ENCODE results near the gene SOS1.
"Not testable (repeated sequence)": the region's sequence is repeated elsewhere in the genome, so short reads cannot be mapped to it uniquely, and the experiment has no call there.

SOS1 gene

GRCh38 chr2:39156107-39156506, 35.3 kb upstream of the SOS1 start:
- no peak for TF ChIP-seq CTCF (IDR thresholded peaks at IDR 0.05; ENCODE audit: low read depth, low read length, missing control alignments)
- no peak overlapping the region for H3K4me3 ChIP-seq (ENCODE audit: low read depth, low read length)
- in situ Hi-C loops (cut with HindIII; ENCODE audit: low sequenced_read_pairs): no loop called here
- no peak for DNase-seq (ENCODE audit: low read depth)

- DNase-seq (ENCODE audit: low read depth); H3K4me3 ChIP-seq (ENCODE audit: low read depth, low read length); in situ Hi-C loops (cut with HindIII; ENCODE audit: low sequenced_read_pairs): not testable (repeated sequence)
Observed at GRCh38 chr2:39155573-39155972, 34.7 kb upstream of the SOS1 start.

- DNase-seq (ENCODE audit: low read depth): no peak
- no peak for TF ChIP-seq CTCF (IDR thresholded peaks at IDR 0.05; ENCODE audit: low read depth, low read length, missing control alignments)
- in situ Hi-C loops (cut with HindIII; ENCODE audit: low sequenced_read_pairs): loop anchor here (5.0 kb wide), 1 partner anchor 43 kb away; no protein-coding TSS in a partner anchor
- no peak overlapping the region for H3K4me3 ChIP-seq (ENCODE audit: low read depth, low read length)
Observed at GRCh38 chr2:39154944-39155343, 34.1 kb upstream of the SOS1 start.

- in situ Hi-C loops (cut with HindIII; ENCODE audit: low sequenced_read_pairs): loop anchor here (5.0 kb wide), 1 partner anchor 41 kb away; no protein-coding TSS in a partner anchor
- no peak for DNase-seq (ENCODE audit: low read depth)
Observed at GRCh38 chr2:39153312-39153711, 32.5 kb upstream of the SOS1 start.

GRCh38 chr2:39152504-39152903, 31.7 kb upstream of the SOS1 start:
- in situ Hi-C loops (cut with HindIII; ENCODE audit: low sequenced_read_pairs): loop anchor here (5.0 kb wide), 1 partner anchor 40 kb away; no protein-coding TSS in a partner anchor
- TF ChIP-seq CTCF (IDR thresholded peaks at IDR 0.05; ENCODE audit: low read depth, low read length, missing control alignments): no peak
- DNase-seq (ENCODE audit: low read depth): no peak
- no peak overlapping the region for H3K4me3 ChIP-seq (ENCODE audit: low read depth, low read length)

More at GRCh38 chr2:39153312-39153711, 32.5 kb upstream of the SOS1 start:
- no peak overlapping the region for H3K4me3 ChIP-seq (ENCODE audit: low read depth, low read length)
- TF ChIP-seq CTCF (IDR thresholded peaks at IDR 0.05; ENCODE audit: low read depth, low read length, missing control alignments): no peak

- no peak overlapping the region for H3K4me3 ChIP-seq (ENCODE audit: low read depth, low read length)
- TF ChIP-seq CTCF (IDR thresholded peaks at IDR 0.05; ENCODE audit: low read depth, low read length, missing control alignments): no peak
- in situ Hi-C loops (cut with HindIII; ENCODE audit: low sequenced_read_pairs): loop anchor here (5.0 kb wide), 1 partner anchor 39 kb away; no protein-coding TSS in a partner anchor
Observed at GRCh38 chr2:39150890-39151497, 30.1 kb upstream of the SOS1 start.

GRCh38 chr2:39150102-39150562, 29.3 kb upstream of the SOS1 start:
- no peak for TF ChIP-seq CTCF (IDR thresholded peaks at IDR 0.05; ENCODE audit: low read depth, low read length, missing control alignments)
- no peak overlapping the region for H3K4me3 ChIP-seq (ENCODE audit: low read depth, low read length)
- DNase-seq (ENCODE audit: low read depth): no peak
- in situ Hi-C loops (cut with HindIII; ENCODE audit: low sequenced_read_pairs): loop anchor here (5.0 kb wide), 1 partner anchor 38 kb away; no protein-coding TSS in a partner anchor

More at GRCh38 chr2:39150890-39151497, 30.1 kb upstream of the SOS1 start:
- no peak for DNase-seq (ENCODE audit: low read depth)

All from astrocyte of the cerebellum (primary cell).